PC-3 (cell line): ENCODE data around the gene SLCO3A1. TPM values are rescaled to one million over a fixed set of nuclear protein-coding genes. Genes with fewer than 3 reads are reported as not detected.

Source experiments
- ATAC-seq: fragments of 200-7000 bp; cut with Tn5 transposase; 2 replicates; pipeline ENCODE4 v1.9.1; 2020; ENCODE audit warnings: mild to moderate bottlenecking, moderate library complexity
- BruUV-seq: library from RNA; stranded (reverse); fragments of 400-500 nt; replicated peaks from 2 replicates; lab custom pipeline; 2021; lab: Mats Ljungman, UMichigan
- CTCF ChIA-PET: fragments of 300-600 bp; sonication (Branson Sonifier 250); formaldehyde crosslinking; loops from one replicate; lab custom pipeline; 2022; ENCODE audit warnings: antibody characterized with exemption; lab: Charles Lee
- POLR2A ChIA-PET: fragments of 300-600 bp; sonication (Branson Sonifier 250); formaldehyde crosslinking; loops from one replicate; lab custom pipeline; 2022; ENCODE audit warnings: antibody characterized with exemption; ENCODE audit not compliant: unreplicated experiment; lab: Charles Lee
- DNase-seq: peaks from one replicate; pipeline ENCODE4 v3.0.0-alpha.2; 2015
- H2AFZ ChIP-seq: fragments of 300-600 bp; sonication (generic); 2 replicates; pipeline ENCODE4 v1.6.0; 2016; ENCODE audit warnings: antibody characterized with exemption, low read length
- H3F3A ChIP-seq: fragments of 300-600 bp; sonication (generic); one replicate; pipeline ENCODE4 v1.6.0; 2017; ENCODE audit warnings: antibody characterized with exemption, low read length, control low read depth, mild to moderate bottlenecking; ENCODE audit not compliant: unreplicated experiment
- H3K27ac ChIP-seq: fragments of 300-600 bp; sonication (generic); 2 replicates; pipeline ENCODE4 v1.5.1; 2016; ENCODE audit warnings: mild to moderate bottlenecking, low read length
- H3K27me3 ChIP-seq: fragments of 300-600 bp; sonication (generic); 2 replicates; pipeline ENCODE4 v1.6.1; 2016; ENCODE audit warnings: low read length, mixed read lengths
- H3K36me3 ChIP-seq: fragments of 300-600 bp; sonication (generic); 2 replicates; pipeline ENCODE4 v1.6.1; 2016; ENCODE audit warnings: low read depth, mixed run types, low read length, mixed read lengths
- H3K4me1 ChIP-seq: fragments of 300-600 bp; sonication (generic); 2 replicates; pipeline ENCODE4 v1.5.1; 2016; ENCODE audit warnings: low read length; ENCODE audit not compliant: insufficient read depth
- H3K4me2 ChIP-seq: fragments of 300-600 bp; sonication (generic); 2 replicates; pipeline ENCODE4 v1.6.0; 2016; ENCODE audit warnings: low read length
- H3K4me3 ChIP-seq: fragments of 300-600 bp; sonication (generic); 2 replicates; pipeline ENCODE4 v1.5.1; 2016; ENCODE audit warnings: mild to moderate bottlenecking, low read length, mixed read lengths
- H3K79me2 ChIP-seq: fragments of 300-600 bp; sonication (generic); 2 replicates; pipeline ENCODE4 v1.6.1; 2017; ENCODE audit warnings: low read length, mixed read lengths
- H3K9ac ChIP-seq: fragments of 300-600 bp; sonication (generic); 2 replicates; pipeline ENCODE4 v1.6.0; 2016; ENCODE audit warnings: mild to moderate bottlenecking, low read length
- H3K9me2 ChIP-seq: fragments of 300-600 bp; sonication (generic); replicated peaks from 2 replicates; pipeline ENCODE4 v1.6.1; 2016; ENCODE audit warnings: mixed run types, low read length, mixed read lengths
- H3K9me3 ChIP-seq: fragments of 300-600 bp; sonication (generic); 2 replicates; pipeline ENCODE4 v1.6.1; 2016; ENCODE audit warnings: low read length, mixed read lengths
- H4K20me1 ChIP-seq: fragments of 300-600 bp; sonication (generic); 2 replicates; pipeline ENCODE4 v1.6.1; 2016; ENCODE audit warnings: low read length, mixed read lengths
- CTCF ChIP-seq: fragments of 300-600 bp; sonication (generic); conservative IDR thresholded peaks from 2 replicates; pipeline ENCODE4 v1.5.1; 2017; ENCODE audit warnings: antibody characterized with exemption, low read depth, mild to moderate bottlenecking, low read length
- EZH2 ChIP-seq: fragments of 300-600 bp; sonication (generic); IDR thresholded peaks from one replicate; pipeline ENCODE4 v1.6.1; 2017; ENCODE audit warnings: antibody characterized with exemption, mild to moderate bottlenecking, low read length; ENCODE audit not compliant: unreplicated experiment
- EZH2phosphoT487 ChIP-seq: fragments of 300-600 bp; sonication (generic); IDR thresholded peaks from 2 replicates; pipeline ENCODE4 v1.6.1; 2018; ENCODE audit warnings: mild to moderate bottlenecking, antibody characterized with exemption, low read length, borderline replicate concordance
- intact Hi-C: fragments of 100-400 bp; cut with micrococcal nuclease; formaldehyde crosslinking; loops from 2 replicates; pipeline ENCODE4 v1.9.0; 2023
- total RNA-seq: library from RNA; depleted of rRNA; stranded (reverse); fragments of >200 nt; gene quantifications from 2 replicates; pipeline ENCODE4 v1.2.3, GENCODE V29; 2014

Gene SLCO3A1
- total RNA-seq, 1 experiment from 2014 or later: 0.07 TPM

- Histone ChIP-seq H3F3A (no peaks in the 10 kb centered on the region), H3K9me3 (no peaks in the 10 kb centered on the region), H3K4me2 (no peak overlapping the region), H3K4me1 (no peaks in the 10 kb centered on the region), H3K79me2 (no peaks in the 10 kb centered on the region), H3K36me3 (no peaks in the 10 kb centered on the region), H3K27me3 (peaks cover 8% of the 10 kb centered on the region), H3K27ac (no peak overlapping the region), H3K9me2 (no peaks in the 10 kb centered on the region), H3K4me3 (no peak overlapping the region), H3K9ac (no peak overlapping the region), H4K20me1 (no peaks in the 10 kb centered on the region), H2AFZ (no peak overlapping the region)
- TF ChIP-seq EZH2phosphoT487 (no peak), CTCF (no peak), EZH2 (no peak)
- ChIA-PET CTCF (no interaction called here), POLR2A (no interaction called here)
- ATAC-seq (no peak), DNase-seq (no peak)
- BruUV-seq: no TSS peak
- intact Hi-C loops: no loop called here
These were observed 297.7 kb downstream of the SLCO3A1 start for GRCh38 chr15:92151168-92151567.

GRCh38 chr15:92151741-92152140 is 298.2 kb downstream of the SLCO3A1 start:
- no peak overlapping the region for H3K9ac ChIP-seq
- H3K4me2 ChIP-seq: no peak overlapping the region
- ATAC-seq: no peak
- no peak for DNase-seq
- peaks cover 2% of the 10 kb centered on the region; the same call in 1 of the 2 replicates for H3K27me3 ChIP-seq
- no peaks in the 10 kb centered on the region for H3F3A ChIP-seq
- H4K20me1 ChIP-seq: no peaks in the 10 kb centered on the region
- ChIA-PET CTCF (no interaction called here), POLR2A (no interaction called here)
- H3K36me3 ChIP-seq: no peaks in the 10 kb centered on the region
- H3K79me2 ChIP-seq: no peaks in the 10 kb centered on the region
- H3K27ac ChIP-seq: no peak overlapping the region
- no peaks in the 10 kb centered on the region for H3K9me3 ChIP-seq
- no peak overlapping the region for H3K4me3 ChIP-seq
- H2AFZ ChIP-seq: no peak overlapping the region
- no peaks in the 10 kb centered on the region for H3K9me2 ChIP-seq
- no peak for TF ChIP-seq EZH2
- no peak for TF ChIP-seq CTCF
- TF ChIP-seq EZH2phosphoT487: no peak
- H3K4me1 ChIP-seq: no peaks in the 10 kb centered on the region
- BruUV-seq: no TSS peak
- intact Hi-C loops: no loop called here

GRCh38 chr15:92152983-92153382 is 299.5 kb downstream of the SLCO3A1 start:
- Histone ChIP-seq H3K9ac (no peak overlapping the region), H3K9me3 (no peaks in the 10 kb centered on the region), H3K4me2 (no peak overlapping the region), H3K4me3 (no peak overlapping the region), H3F3A (no peaks in the 10 kb centered on the region), H3K79me2 (no peaks in the 10 kb centered on the region), H3K27me3 (no peaks in the 10 kb centered on the region), H4K20me1 (no peaks in the 10 kb centered on the region), H3K4me1 (no peaks in the 10 kb centered on the region), H2AFZ (no peak overlapping the region), H3K9me2 (no peaks in the 10 kb centered on the region), H3K27ac (no peak overlapping the region), H3K36me3 (no peaks in the 10 kb centered on the region)
- intact Hi-C loops: no loop called here
- BruUV-seq: no TSS peak
- ChIA-PET POLR2A (no interaction called here), CTCF (no interaction called here)
- ATAC-seq: no peak
- TF ChIP-seq CTCF (no peak), EZH2phosphoT487 (no peak), EZH2 (no peak)
- no peak for DNase-seq
